ENCODE results near the gene PTDSS2. TPM values are rescaled to one million over a fixed set of nuclear protein-coding genes. Genes with fewer than 3 reads are reported as not detected.

Gene PTDSS2
- total RNA-seq, 4 donors from 2014 or later: 23.9 to 58.3 (median 30.2) TPM

- H3K27me3 ChIP-seq: peaks cover 0 to 80% (median 10%) of the 10 kb centered on the region in 4 donors
- intact Hi-C loops (cut with DNase I): no loop called here
- 89% methylated on average over 21 of the region's 23 CpGs for WGBS
- DNase-seq (ENCODE audit: extremely low spot score): no peak
- TF ChIP-seq EP300 (IDR thresholded peaks at IDR 0.05) (no peak), POLR2A (IDR thresholded peaks at IDR 0.05; ENCODE audit: low read depth) (no peak), POLR2AphosphoS5 (IDR thresholded peaks at IDR 0.05) (no peak), CTCF (IDR thresholded peaks at IDR 0.05) (no peak)
- H3K36me3 ChIP-seq: no peaks in the 10 kb centered on the region
- H3K27ac ChIP-seq (replicated peaks in 1 of 4): no peak overlapping the region
- no peak overlapping the region for H3K4me3 ChIP-seq
- peaks cover under 1 to 11% (median 6%) of the 10 kb centered on the region in 4 donors for H3K4me1 ChIP-seq
- H3K9me3 ChIP-seq: no peaks in the 10 kb centered on the region
Observed at GRCh38 chr11:439315-440064, 10.6 kb upstream of the PTDSS2 start.

GRCh38 chr11:440065-441042 is 9.7 kb upstream of the PTDSS2 start:
- Histone ChIP-seq H3K27me3 (peaks cover 0 to 80% (median 10%) of the 10 kb centered on the region in 4 donors), H3K27ac (replicated peaks in 1 of 4) (no peak overlapping the region), H3K9me3 (no peaks in the 10 kb centered on the region), H3K4me3 (no peak overlapping the region), H3K36me3 (no peaks in the 10 kb centered on the region), H3K4me1 (peaks cover 3 to 13% (median 7%) of the 10 kb centered on the region in 4 donors)
- 91% methylated on average over 19 of the region's 27 CpGs for WGBS
- intact Hi-C loops (cut with DNase I): no loop called here
- no peak for DNase-seq (ENCODE audit: extremely low spot score)
- TF ChIP-seq EP300 (IDR thresholded peaks at IDR 0.05): no peak
- no peak for TF ChIP-seq CTCF (IDR thresholded peaks at IDR 0.05)
- no peak for TF ChIP-seq POLR2AphosphoS5 (IDR thresholded peaks at IDR 0.05)
- no peak for TF ChIP-seq POLR2A (IDR thresholded peaks at IDR 0.05; ENCODE audit: low read depth)

GRCh38 chr11:441043-441417 is 9.0 kb upstream of the PTDSS2 start:
- intact Hi-C loops (cut with DNase I): no loop called here
- 71% methylated on average over 10 of the region's 13 CpGs for WGBS
- H3K27me3 ChIP-seq: peaks cover 0 to 80% (median 10%) of the 10 kb centered on the region in 4 donors
- no peaks in the 10 kb centered on the region for H3K9me3 ChIP-seq
- H3K36me3 ChIP-seq: no peaks in the 10 kb centered on the region
- no peak overlapping the region for H3K27ac ChIP-seq (replicated peaks in 1 of 4)
- TF ChIP-seq CTCF (IDR thresholded peaks at IDR 0.05) (no peak), EP300 (IDR thresholded peaks at IDR 0.05) (no peak), POLR2AphosphoS5 (IDR thresholded peaks at IDR 0.05) (no peak), POLR2A (IDR thresholded peaks at IDR 0.05; ENCODE audit: low read depth) (no peak)
- no peak for DNase-seq (ENCODE audit: extremely low spot score)
- H3K4me1 ChIP-seq: peaks cover 3 to 13% (median 7%) of the 10 kb centered on the region in 4 donors
- no peak overlapping the region for H3K4me3 ChIP-seq

- H3K4me1 ChIP-seq: peaks cover 3 to 13% (median 7%) of the 10 kb centered on the region in 4 donors
- no peak for DNase-seq (ENCODE audit: extremely low spot score)
- no peaks in the 10 kb centered on the region for H3K36me3 ChIP-seq
- WGBS: 22% methylated on average over 17 of the region's 35 CpGs
- TF ChIP-seq EP300 (IDR thresholded peaks at IDR 0.05) (no peak), POLR2AphosphoS5 (IDR thresholded peaks at IDR 0.05) (no peak), CTCF (IDR thresholded peaks at IDR 0.05) (no peak), POLR2A (IDR thresholded peaks at IDR 0.05; ENCODE audit: low read depth) (no peak)
- intact Hi-C loops (cut with DNase I): no loop called here
- peaks cover 0 to 76% (median 10%) of the 10 kb centered on the region in 4 donors for H3K27me3 ChIP-seq
- no peaks in the 10 kb centered on the region for H3K9me3 ChIP-seq
- H3K4me3 ChIP-seq: peak within 1 kb of the TSS in 2 of 4 donors; percentile 3 to 37
- H3K27ac ChIP-seq (replicated peaks in 1 of 4): no peak within 1 kb of the TSS
Observed at GRCh38 chr11:441418-442274, 8.4 kb upstream of the PTDSS2 start, which contains the start of gene ANO9. Gene ANO9, minus strand, starts transcription at chr11:442011. Its CDS starts 85 bp downstream, at chr11:441926.
